SW 1271 (cell line): ENCODE results near the gene MYO1D.
A peak's percentile ranks its signal among the peaks of the same experiment; 100 is the strongest.

Experiments used
- DNase-seq, 2 experiments: peaks; one replicate each; lab custom pipeline; 2025; lab: John Stamatoyannopoulos, UW

MYO1D gene

GRCh38 chr17:32819035-32819434 lies 57.9 kb downstream of the MYO1D start:
- no peak for DNase-seq

GRCh38 chr17:32815460-32815859 lies 61.5 kb downstream of the MYO1D start:
- no peak for DNase-seq

GRCh38 chr17:32814836-32815235 lies 62.1 kb downstream of the MYO1D start:
- no peak for DNase-seq

GRCh38 chr17:32813021-32813420 lies 63.9 kb downstream of the MYO1D start:
- no peak for DNase-seq

- DNase-seq, result no peak
Measured at GRCh38 chr17:32810690-32811089, 66.2 kb downstream of the MYO1D start.

- DNase-seq, result no peak
Measured at GRCh38 chr17:32807577-32807976, 69.3 kb downstream of the MYO1D start.

- no peak for DNase-seq
Measured at GRCh38 chr17:32806646-32807045, 70.3 kb downstream of the MYO1D start.

GRCh38 chr17:32805029-32805976 lies 71.6 kb downstream of the MYO1D start:
- DNase-seq, result no peak

GRCh38 chr17:32803544-32803943 lies 73.4 kb downstream of the MYO1D start:
- DNase-seq, result no peak

- no peak for DNase-seq
Measured at GRCh38 chr17:32802306-32802705, 74.6 kb downstream of the MYO1D start.

- DNase-seq, result no peak
Measured at GRCh38 chr17:32801641-32802040, 75.3 kb downstream of the MYO1D start.

GRCh38 chr17:32801193-32801592 lies 75.7 kb downstream of the MYO1D start:
- DNase-seq, result no peak

GRCh38 chr17:32798938-32799337 lies 78.0 kb downstream of the MYO1D start:
- no peak for DNase-seq

GRCh38 chr17:32795339-32795979 lies 81.5 kb downstream of the MYO1D start:
- DNase-seq, result no peak

GRCh38 chr17:32794533-32795246 lies 82.2 kb downstream of the MYO1D start:
- no peak for DNase-seq

GRCh38 chr17:32793841-32794240 lies 83.1 kb downstream of the MYO1D start:
- DNase-seq, result no peak

GRCh38 chr17:32792207-32792606 lies 84.7 kb downstream of the MYO1D start:
- DNase-seq, result no peak

GRCh38 chr17:32786169-32786568 lies 90.8 kb downstream of the MYO1D start:
- no peak for DNase-seq

GRCh38 chr17:32784113-32784512 lies 92.8 kb downstream of the MYO1D start:
- DNase-seq, result no peak

GRCh38 chr17:32783602-32784001 lies 93.3 kb downstream of the MYO1D start:
- peak in 1 of 2 experiments; percentile 56 for DNase-seq

- no peak for DNase-seq
Measured at GRCh38 chr17:32780721-32781120, 96.2 kb downstream of the MYO1D start.

GRCh38 chr17:32777922-32778321 lies 99.0 kb downstream of the MYO1D start:
- DNase-seq, result no peak

- no peak for DNase-seq
Measured at GRCh38 chr17:32777436-32777835, 99.5 kb downstream of the MYO1D start.
